GM18499 (cell line): ENCODE data around the gene KDM4C.
"Not testable (repeated sequence)": the region's sequence is repeated elsewhere in the genome, so short reads cannot be mapped to it uniquely, and the experiment has no call there.

Experiments
- ATAC-seq: cut with Tn5 transposase; IDR thresholded peaks from one replicate; pipeline ENCODE4 v1.9.1; 2021; ENCODE audit warnings: moderate number of reproducible peaks; ENCODE audit not compliant: insufficient read depth, unreplicated experiment

KDM4C gene

DNA sequence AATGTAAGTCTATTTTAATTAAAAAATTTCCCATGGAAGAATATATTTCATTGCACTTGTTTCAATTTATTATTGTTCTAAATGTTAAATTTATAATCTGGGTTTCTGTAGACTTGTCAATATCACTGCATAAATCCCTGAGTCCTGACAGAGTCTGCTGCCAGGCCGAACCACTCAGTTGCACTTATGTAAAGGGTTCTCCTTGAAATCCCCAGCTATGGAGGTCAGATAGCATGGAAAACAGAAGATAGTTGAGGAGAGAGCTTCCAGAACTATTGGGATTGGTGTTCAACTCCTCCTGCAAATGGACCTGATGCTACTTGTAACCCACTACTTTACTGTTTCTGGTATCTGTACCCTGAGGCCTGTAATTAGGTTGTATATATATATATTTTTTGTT is 37.2 kb downstream of the KDM4C start:
- no peak for ATAC-seq

- no peak for ATAC-seq
Measured at GRCh38 chr9:6802926-6803325, 45.2 kb downstream of the KDM4C start.

DNA sequence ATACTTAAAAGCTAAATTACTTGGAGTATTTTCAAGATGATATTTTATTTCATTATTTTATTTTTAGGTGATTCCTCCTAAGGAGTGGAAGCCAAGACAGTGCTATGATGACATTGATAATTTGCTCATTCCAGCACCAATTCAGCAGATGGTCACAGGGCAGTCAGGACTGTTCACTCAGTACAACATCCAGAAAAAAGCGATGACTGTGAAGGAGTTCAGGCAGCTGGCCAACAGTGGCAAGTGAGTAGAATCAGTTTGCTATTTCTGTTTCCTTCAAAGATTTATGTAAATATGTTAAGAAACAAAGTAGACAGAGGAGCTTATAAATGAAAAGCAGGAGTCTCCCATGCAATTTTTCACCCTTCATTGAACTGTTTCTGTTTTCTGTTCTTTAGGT is 47.8 kb downstream of the KDM4C start:
- ATAC-seq: no peak

DNA sequence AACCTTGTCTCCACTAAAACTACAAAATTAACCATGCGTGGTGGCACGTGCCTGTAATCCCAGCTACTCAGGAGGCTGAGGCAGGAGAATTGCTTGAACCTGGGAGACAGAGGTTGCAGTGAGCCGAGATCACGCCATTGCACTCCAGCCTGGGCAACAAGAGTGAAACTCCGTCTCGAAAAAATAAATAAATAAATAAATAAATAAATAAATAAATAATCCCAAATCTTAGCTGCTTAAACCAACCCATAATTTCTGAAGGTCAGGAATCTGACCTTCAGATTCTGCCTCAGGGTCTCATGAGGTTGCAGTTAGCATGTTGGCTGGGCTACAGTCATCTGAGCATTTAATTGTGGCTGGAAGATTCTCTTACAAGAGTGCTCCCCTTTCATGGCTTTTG is 48.5 kb downstream of the KDM4C start:
- ATAC-seq: not testable (repeated sequence)

DNA sequence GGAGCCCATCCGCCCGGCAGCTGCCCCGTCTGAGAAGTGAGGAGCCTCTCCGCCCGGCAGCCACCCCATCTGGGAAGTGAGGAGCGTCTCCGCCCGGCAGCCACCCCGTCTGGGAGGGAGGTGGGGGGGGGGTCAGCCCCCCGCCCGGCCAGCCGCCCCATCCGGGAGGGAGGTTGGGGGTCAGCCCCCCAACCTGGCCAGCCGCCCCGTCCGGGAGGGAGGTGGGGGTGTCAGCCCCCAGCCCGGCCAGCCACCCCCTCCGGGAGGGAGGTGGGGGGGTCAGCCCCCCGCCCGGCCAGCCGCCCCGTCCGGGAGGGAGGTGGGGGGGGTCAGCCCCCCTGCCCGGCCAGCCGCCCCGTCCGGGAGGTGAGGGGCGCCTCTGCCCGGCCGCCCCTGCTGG is 49.9 kb downstream of the KDM4C start:
- not testable (repeated sequence) for ATAC-seq

- no peak for ATAC-seq
Measured at GRCh38 chr9:6811436-6811835, 53.7 kb downstream of the KDM4C start.

DNA sequence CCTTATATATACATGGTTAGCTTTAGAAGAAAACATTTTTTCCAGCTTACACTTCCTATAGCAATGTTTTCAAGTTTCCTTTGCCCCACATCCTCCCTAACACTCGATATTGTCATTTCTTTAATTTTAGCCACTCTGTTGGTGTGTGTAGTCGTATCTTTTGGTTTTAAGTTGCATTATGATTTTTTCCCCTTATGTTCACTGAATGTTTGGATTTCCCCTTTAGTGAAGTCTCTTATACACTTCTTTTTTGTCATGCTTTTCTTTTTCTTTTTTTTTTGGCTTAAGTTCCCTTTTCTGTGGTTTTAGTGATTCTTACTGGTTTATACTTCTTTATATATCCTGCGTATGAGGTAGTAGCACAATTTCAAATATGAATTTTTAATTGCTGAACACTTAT is 58.8 kb downstream of the KDM4C start:
- no peak for ATAC-seq

- ATAC-seq: no peak
Measured at GRCh38 chr9:6818292-6818922, 60.6 kb downstream of the KDM4C start.

DNA sequence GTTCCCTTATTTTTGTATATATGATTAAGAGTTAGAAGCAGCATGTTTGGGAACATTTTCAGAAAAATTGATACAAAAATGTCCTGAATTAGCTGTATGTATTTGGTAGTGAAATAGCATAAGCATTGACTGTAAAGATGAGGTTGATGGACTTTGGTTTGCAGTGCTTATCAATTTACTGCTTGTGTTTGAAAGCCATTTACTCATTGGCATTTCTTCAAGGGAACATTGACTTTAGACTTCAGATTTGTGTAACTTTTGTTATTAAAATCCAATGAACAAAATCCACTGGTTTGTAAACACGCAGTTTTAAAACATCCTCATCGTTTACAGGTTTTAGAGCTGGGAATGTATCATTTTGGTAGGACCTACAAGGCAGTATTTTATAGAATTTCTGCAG is 61.3 kb downstream of the KDM4C start:
- no peak for ATAC-seq

DNA sequence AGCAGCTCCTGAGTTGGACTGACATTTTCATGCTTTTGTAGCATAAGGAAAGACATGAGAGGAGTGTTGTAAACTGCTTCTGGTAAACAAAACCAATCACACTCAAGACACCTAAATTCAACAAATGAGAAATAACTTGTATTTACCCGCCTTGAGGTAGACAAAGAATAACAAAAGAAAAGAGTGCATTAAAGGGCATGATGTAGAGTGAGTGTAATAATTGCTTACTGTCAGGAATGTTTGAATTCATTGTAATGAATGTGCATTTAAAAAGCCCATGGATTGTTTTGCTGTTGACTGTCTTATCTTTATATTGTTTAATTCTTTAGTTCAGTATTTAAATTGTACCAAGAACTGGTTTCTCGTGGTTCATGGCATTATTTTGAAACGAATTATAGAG is 61.8 kb downstream of the KDM4C start:
- no peak for ATAC-seq

DNA sequence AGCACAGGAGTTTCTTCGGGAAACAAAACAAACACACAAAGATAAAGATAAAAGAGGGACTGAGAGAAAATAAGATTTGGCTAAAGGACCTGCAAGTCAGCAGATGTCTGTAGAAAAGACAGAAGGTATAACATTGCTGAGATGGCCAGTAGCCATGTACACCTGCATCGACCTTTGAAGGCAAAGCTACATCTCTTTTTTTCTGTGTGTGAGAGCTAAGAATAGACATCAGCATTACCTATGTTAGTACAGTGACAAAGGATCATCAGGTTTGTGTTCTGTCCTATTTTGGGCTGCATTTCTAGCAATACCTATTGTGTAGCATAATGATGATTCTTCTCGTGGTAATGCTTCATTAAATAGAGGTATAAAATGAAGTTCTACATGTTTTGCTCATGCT is 64.9 kb downstream of the KDM4C start:
- ATAC-seq: no peak

DNA sequence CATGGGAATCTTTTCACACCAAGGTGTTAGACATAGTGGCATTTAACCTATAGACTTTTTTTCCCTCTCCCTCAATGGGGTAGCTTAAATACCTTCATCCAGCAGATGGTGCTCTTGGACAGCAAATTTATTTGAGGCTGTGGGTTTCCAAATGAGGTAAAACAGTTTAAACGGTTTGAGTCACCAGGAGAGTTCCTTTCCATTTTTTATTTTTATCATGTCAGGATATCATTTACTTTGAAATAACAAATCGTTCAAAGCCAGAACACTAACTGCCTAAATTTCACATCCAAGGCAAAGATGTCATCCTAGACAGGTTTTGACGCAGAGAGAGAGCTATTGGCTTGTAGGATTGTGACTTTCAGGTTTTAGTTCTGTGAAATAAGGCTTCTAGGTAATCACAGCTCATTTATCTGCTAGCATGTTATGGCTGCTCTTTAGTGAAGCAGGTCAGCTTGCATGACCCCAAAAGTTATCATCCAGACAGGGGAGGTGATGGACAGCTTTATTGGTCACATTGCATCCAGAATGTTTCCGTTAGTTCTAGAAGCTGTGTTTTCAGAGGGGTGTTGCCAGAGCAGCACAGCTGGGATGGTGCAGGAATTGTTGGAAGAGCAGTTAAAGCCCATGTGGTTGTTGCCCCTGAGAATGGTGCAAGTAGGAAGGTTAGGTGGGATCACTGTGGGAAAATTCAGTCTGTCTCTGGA is 69.8 kb downstream of the KDM4C start:
- no peak for ATAC-seq

DNA sequence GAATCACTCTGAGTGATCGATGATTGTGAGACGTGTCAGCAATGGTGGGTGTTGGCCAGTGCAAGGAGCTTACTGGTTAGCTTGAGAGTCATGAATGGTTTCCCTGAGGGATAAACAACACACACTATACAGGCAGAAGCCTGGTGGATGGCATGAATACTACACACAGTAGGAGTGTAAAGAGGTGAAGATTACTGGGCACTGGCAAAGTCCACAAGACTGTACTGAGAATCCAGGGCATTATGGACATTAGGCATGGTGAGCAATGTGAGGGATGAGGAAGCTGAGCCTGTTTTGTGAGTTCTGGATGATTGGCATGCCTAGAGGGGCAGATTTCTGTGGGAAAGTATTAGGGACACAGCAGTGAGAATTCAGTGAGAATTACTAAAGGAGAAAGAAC is 71.3 kb downstream of the KDM4C start:
- ATAC-seq: no peak

- ATAC-seq: no peak
Measured at GRCh38 chr9:6829536-6829935, 71.8 kb downstream of the KDM4C start.

GRCh38 chr9:6833518-6834192 is 75.9 kb downstream of the KDM4C start:
- ATAC-seq: no peak

- ATAC-seq: no peak
Measured at GRCh38 chr9:6834306-6834705, 76.5 kb downstream of the KDM4C start.

- ATAC-seq: no peak
Measured at GRCh38 chr9:6838158-6838557, 80.4 kb downstream of the KDM4C start.

GRCh38 chr9:6842584-6842947 is 84.8 kb downstream of the KDM4C start:
- ATAC-seq: no peak

DNA sequence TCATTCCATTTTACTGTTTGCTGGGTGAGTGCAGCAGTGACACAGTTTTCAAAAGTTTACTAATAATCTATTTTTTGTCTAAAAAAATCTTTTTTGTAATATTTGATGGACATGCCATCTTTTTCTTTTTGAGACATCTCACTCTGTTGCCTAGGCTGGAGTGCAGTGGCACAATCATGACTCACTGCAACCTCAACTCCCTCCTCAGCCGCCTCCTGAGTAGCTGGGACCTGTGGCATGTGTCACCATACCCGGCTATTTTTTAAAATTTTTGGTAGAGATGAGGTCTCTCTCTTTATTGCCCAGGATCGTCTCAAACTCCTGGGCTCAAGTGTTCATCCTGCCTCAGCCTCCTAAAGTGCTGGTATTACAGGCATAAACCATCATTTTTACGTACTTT is 86.0 kb downstream of the KDM4C start:
- no peak for ATAC-seq

- ATAC-seq: no peak
Measured at GRCh38 chr9:6844267-6844666, 86.5 kb downstream of the KDM4C start.

- no peak for ATAC-seq
Measured at GRCh38 chr9:6845128-6845826, 87.5 kb downstream of the KDM4C start.
